ENCODE data around the gene TMEM238L. TPM values are rescaled to one million over a fixed set of nuclear protein-coding genes. Genes with fewer than 3 reads are reported as not detected.
"Not testable (repeated sequence)": the region's sequence is repeated elsewhere in the genome, so short reads cannot be mapped to it uniquely, and the experiment has no call there.

Gene TMEM238L
- total RNA-seq (not detected), polyA plus RNA-seq (ENCODE audit: insufficient read depth in 1 of 8, insufficient read length in 8 of 8, low replicate concordance in 1 of 8) (under 1 TPM in 5 of 8 donors, not detected in 3; 0.09 to 0.35 (median 0.11) TPM)
- long read RNA-seq, donor 1 = 0 reads
- long read RNA-seq, donor 2 = 0 reads
- long read RNA-seq, donor 3 = 0 reads
- long read RNA-seq, donor 4 = 0 reads
- long read RNA-seq, donor 5 = 0 reads
- long read RNA-seq, donor 6 = 0 reads
- long read RNA-seq, donor 7 = 0 reads
- long read RNA-seq, donor 8 = 0 reads
- long read RNA-seq, donor 9 = 0 reads
- long read RNA-seq, donor 10 = 0 reads
- long read RNA-seq, donor 11 = 0 reads

GRCh38 chr17:10803830-10804475 is at the start of gene TMEM238L:
TMEM238L (minus strand) TSS chr17:10804099; CDS start chr17:10803963, 136 bp downstream.
- WGBS (ENCODE audit: insufficient coverage) = 62% methylated on average over 9 of the region's 16 CpGs
- Histone ChIP-seq H3K27me3 (ENCODE audit: control insufficient read depth, insufficient read depth, low read length) (no peaks in the 10 kb centered on the region), H3K36me3 (ENCODE audit: control insufficient read depth, insufficient read depth, low read length) (no peaks in the 10 kb centered on the region), H3K4me3 (ENCODE audit: low read length) (no peak within 1 kb of the TSS), H3K27ac (ENCODE audit: low read length) (no peak within 1 kb of the TSS), H3K9me3 (replicated peaks; ENCODE audit: control insufficient read depth, low read depth, low read length) (no peaks in the 10 kb centered on the region), H3K4me1 (ENCODE audit: control insufficient read depth, insufficient read depth, low read length) (peaks cover 8% of the 10 kb centered on the region)
- DNase-seq = peak; percentile 27

GRCh38 chr17:10846636-10847035 is 42.7 kb upstream of the TMEM238L start:
- 98% methylated on average over 4 of the region's 6 CpGs for WGBS (ENCODE audit: insufficient coverage)
- DNase-seq; H3K27me3 ChIP-seq (ENCODE audit: control insufficient read depth, insufficient read depth, low read length); H3K27ac ChIP-seq (ENCODE audit: low read length); H3K4me1 ChIP-seq (ENCODE audit: control insufficient read depth, insufficient read depth, low read length); H3K9me3 ChIP-seq (replicated peaks; ENCODE audit: control insufficient read depth, low read depth, low read length); H3K36me3 ChIP-seq (ENCODE audit: control insufficient read depth, insufficient read depth, low read length); H3K4me3 ChIP-seq (ENCODE audit: low read length): not testable (repeated sequence)

- Histone ChIP-seq H3K27me3 (ENCODE audit: control insufficient read depth, insufficient read depth, low read length) (no peaks in the 10 kb centered on the region), H3K4me3 (ENCODE audit: low read length) (no peak overlapping the region), H3K27ac (ENCODE audit: low read length) (no peak overlapping the region), H3K36me3 (ENCODE audit: control insufficient read depth, insufficient read depth, low read length) (no peaks in the 10 kb centered on the region), H3K9me3 (replicated peaks; ENCODE audit: control insufficient read depth, low read depth, low read length) (no peaks in the 10 kb centered on the region), H3K4me1 (ENCODE audit: control insufficient read depth, insufficient read depth, low read length) (peaks cover 7% of the 10 kb centered on the region)
- no peak for DNase-seq
- WGBS (ENCODE audit: insufficient coverage) = no CpG with 5 or more reads among the region's 6 CpGs
Measured at GRCh38 chr17:10845388-10845751, 41.5 kb upstream of the TMEM238L start.

GRCh38 chr17:10844621-10845387 is 40.9 kb upstream of the TMEM238L start:
- DNase-seq = peak; percentile 84
- H3K4me3 ChIP-seq (ENCODE audit: low read length) = peak overlapping the region; percentile 55
- no peaks in the 10 kb centered on the region for H3K36me3 ChIP-seq (ENCODE audit: control insufficient read depth, insufficient read depth, low read length)
- H3K27ac ChIP-seq (ENCODE audit: low read length) = no peak overlapping the region
- H3K9me3 ChIP-seq (replicated peaks; ENCODE audit: control insufficient read depth, low read depth, low read length) = no peaks in the 10 kb centered on the region
- peaks cover 7% of the 10 kb centered on the region for H3K4me1 ChIP-seq (ENCODE audit: control insufficient read depth, insufficient read depth, low read length)
- WGBS (ENCODE audit: insufficient coverage) = 5% methylated on average over 21 of the region's 28 CpGs
- H3K27me3 ChIP-seq (ENCODE audit: control insufficient read depth, insufficient read depth, low read length) = no peaks in the 10 kb centered on the region

GRCh38 chr17:10843811-10844210 is 39.9 kb upstream of the TMEM238L start:
- no peak overlapping the region for H3K27ac ChIP-seq (ENCODE audit: low read length)
- peak; percentile 32 for DNase-seq
- peaks cover 7% of the 10 kb centered on the region for H3K4me1 ChIP-seq (ENCODE audit: control insufficient read depth, insufficient read depth, low read length)
- no peaks in the 10 kb centered on the region for H3K36me3 ChIP-seq (ENCODE audit: control insufficient read depth, insufficient read depth, low read length)
- no peaks in the 10 kb centered on the region for H3K27me3 ChIP-seq (ENCODE audit: control insufficient read depth, insufficient read depth, low read length)
- WGBS (ENCODE audit: insufficient coverage) = 13% methylated on average over 3 of the region's 7 CpGs
- no peak overlapping the region for H3K4me3 ChIP-seq (ENCODE audit: low read length)
- H3K9me3 ChIP-seq (replicated peaks; ENCODE audit: control insufficient read depth, low read depth, low read length) = no peaks in the 10 kb centered on the region

GRCh38 chr17:10842658-10843057 is 38.8 kb upstream of the TMEM238L start:
- Histone ChIP-seq H3K27ac (ENCODE audit: low read length) (no peak overlapping the region), H3K4me3 (ENCODE audit: low read length) (no peak overlapping the region), H3K27me3 (ENCODE audit: control insufficient read depth, insufficient read depth, low read length) (no peaks in the 10 kb centered on the region), H3K36me3 (ENCODE audit: control insufficient read depth, insufficient read depth, low read length) (no peaks in the 10 kb centered on the region), H3K4me1 (ENCODE audit: control insufficient read depth, insufficient read depth, low read length) (peaks cover 8% of the 10 kb centered on the region), H3K9me3 (replicated peaks; ENCODE audit: control insufficient read depth, low read depth, low read length) (no peaks in the 10 kb centered on the region)
- 70% methylated on average over 3 of the region's 4 CpGs for WGBS (ENCODE audit: insufficient coverage)
- no peak for DNase-seq

- Histone ChIP-seq H3K9me3 (replicated peaks; ENCODE audit: control insufficient read depth, low read depth, low read length) (no peaks in the 10 kb centered on the region), H3K36me3 (ENCODE audit: control insufficient read depth, insufficient read depth, low read length) (no peaks in the 10 kb centered on the region), H3K27me3 (ENCODE audit: control insufficient read depth, insufficient read depth, low read length) (peaks cover 3% of the 10 kb centered on the region), H3K4me3 (ENCODE audit: low read length) (no peak overlapping the region), H3K27ac (ENCODE audit: low read length) (no peak overlapping the region), H3K4me1 (ENCODE audit: control insufficient read depth, insufficient read depth, low read length) (peaks cover 11% of the 10 kb centered on the region)
- 86% methylated on average over 4 of the region's 5 CpGs for WGBS (ENCODE audit: insufficient coverage)
- DNase-seq = no peak
Measured at GRCh38 chr17:10838682-10839081, 34.8 kb upstream of the TMEM238L start.

GRCh38 chr17:10837921-10838320 is 34.0 kb upstream of the TMEM238L start, which contains the start of gene PIRT:
PIRT (minus strand) TSS chr17:10838087; CDS start chr17:10825645, 12,442 bp downstream.
- no peaks in the 10 kb centered on the region for H3K36me3 ChIP-seq (ENCODE audit: control insufficient read depth, insufficient read depth, low read length)
- no peaks in the 10 kb centered on the region for H3K9me3 ChIP-seq (replicated peaks; ENCODE audit: control insufficient read depth, low read depth, low read length)
- no peak for DNase-seq
- H3K4me3 ChIP-seq (ENCODE audit: low read length) = no peak within 1 kb of the TSS
- WGBS (ENCODE audit: insufficient coverage) = 66% methylated on average over 6 of the region's 8 CpGs
- peaks cover 11% of the 10 kb centered on the region for H3K4me1 ChIP-seq (ENCODE audit: control insufficient read depth, insufficient read depth, low read length)
- peaks cover 3% of the 10 kb centered on the region for H3K27me3 ChIP-seq (ENCODE audit: control insufficient read depth, insufficient read depth, low read length)
- no peak within 1 kb of the TSS for H3K27ac ChIP-seq (ENCODE audit: low read length)

GRCh38 chr17:10836966-10837590 is 33.2 kb upstream of the TMEM238L start:
- no peaks in the 10 kb centered on the region for H3K9me3 ChIP-seq (replicated peaks; ENCODE audit: control insufficient read depth, low read depth, low read length)
- WGBS (ENCODE audit: insufficient coverage) = 63% methylated on average over 15 of the region's 15 CpGs
- H3K27ac ChIP-seq (ENCODE audit: low read length) = no peak overlapping the region
- peaks cover 3% of the 10 kb centered on the region for H3K27me3 ChIP-seq (ENCODE audit: control insufficient read depth, insufficient read depth, low read length)
- no peaks in the 10 kb centered on the region for H3K36me3 ChIP-seq (ENCODE audit: control insufficient read depth, insufficient read depth, low read length)
- DNase-seq = no peak
- H3K4me1 ChIP-seq (ENCODE audit: control insufficient read depth, insufficient read depth, low read length) = peaks cover 11% of the 10 kb centered on the region
- no peak overlapping the region for H3K4me3 ChIP-seq (ENCODE audit: low read length)

GRCh38 chr17:10836145-10836544 is 32.2 kb upstream of the TMEM238L start:
- Histone ChIP-seq H3K9me3 (replicated peaks; ENCODE audit: control insufficient read depth, low read depth, low read length) (no peaks in the 10 kb centered on the region), H3K36me3 (ENCODE audit: control insufficient read depth, insufficient read depth, low read length) (no peaks in the 10 kb centered on the region), H3K4me3 (ENCODE audit: low read length) (no peak overlapping the region), H3K4me1 (ENCODE audit: control insufficient read depth, insufficient read depth, low read length) (peaks cover 11% of the 10 kb centered on the region), H3K27me3 (ENCODE audit: control insufficient read depth, insufficient read depth, low read length) (peaks cover 3% of the 10 kb centered on the region), H3K27ac (ENCODE audit: low read length) (no peak overlapping the region)
- 54% methylated on average over 3 of the region's 7 CpGs for WGBS (ENCODE audit: insufficient coverage)
- no peak for DNase-seq

Measured in muscle of leg (tissue), 16 donors.